Measurements from ENCODE around the gene SLK.

The SLK gene

GRCh38 chr10:104031631-104032030 is 64.7 kb downstream of the SLK start:
- H3K27ac ChIP-seq, result no peak overlapping the region
- TF ChIP-seq CTCF (conservative IDR thresholded peaks at IDR 0.05), result no peak
- no peak for TF ChIP-seq ZFX (IDR thresholded peaks at IDR 0.05)

- TF ChIP-seq CTCF (conservative IDR thresholded peaks at IDR 0.05), result no peak
- no peak for TF ChIP-seq ZFX (IDR thresholded peaks at IDR 0.05)
- no peak overlapping the region for H3K27ac ChIP-seq
Measured at GRCh38 chr10:104032144-104032775, 65.3 kb downstream of the SLK start.

- H3K27ac ChIP-seq, result no peak overlapping the region
- TF ChIP-seq CTCF (conservative IDR thresholded peaks at IDR 0.05), result no peak
- TF ChIP-seq ZFX (IDR thresholded peaks at IDR 0.05), result no peak
Measured at GRCh38 chr10:104033401-104033930, 66.5 kb downstream of the SLK start.

GRCh38 chr10:104033966-104034365 is 67.0 kb downstream of the SLK start:
- TF ChIP-seq ZFX (IDR thresholded peaks at IDR 0.05) (no peak), CTCF (conservative IDR thresholded peaks at IDR 0.05) (no peak)
- no peak overlapping the region for H3K27ac ChIP-seq

GRCh38 chr10:104034401-104035193 is 67.7 kb downstream of the SLK start:
- TF ChIP-seq CTCF (conservative IDR thresholded peaks at IDR 0.05) (no peak), ZFX (IDR thresholded peaks at IDR 0.05) (no peak)
- H3K27ac ChIP-seq, result no peak overlapping the region

GRCh38 chr10:104035194-104036068 is 68.5 kb downstream of the SLK start:
- no peak overlapping the region for H3K27ac ChIP-seq
- TF ChIP-seq CTCF (conservative IDR thresholded peaks at IDR 0.05) (no peak), ZFX (IDR thresholded peaks at IDR 0.05) (no peak)

Measured in C4-2B (cell line).